ENCODE data around the gene C6orf52.

Gene C6orf52

DNA sequence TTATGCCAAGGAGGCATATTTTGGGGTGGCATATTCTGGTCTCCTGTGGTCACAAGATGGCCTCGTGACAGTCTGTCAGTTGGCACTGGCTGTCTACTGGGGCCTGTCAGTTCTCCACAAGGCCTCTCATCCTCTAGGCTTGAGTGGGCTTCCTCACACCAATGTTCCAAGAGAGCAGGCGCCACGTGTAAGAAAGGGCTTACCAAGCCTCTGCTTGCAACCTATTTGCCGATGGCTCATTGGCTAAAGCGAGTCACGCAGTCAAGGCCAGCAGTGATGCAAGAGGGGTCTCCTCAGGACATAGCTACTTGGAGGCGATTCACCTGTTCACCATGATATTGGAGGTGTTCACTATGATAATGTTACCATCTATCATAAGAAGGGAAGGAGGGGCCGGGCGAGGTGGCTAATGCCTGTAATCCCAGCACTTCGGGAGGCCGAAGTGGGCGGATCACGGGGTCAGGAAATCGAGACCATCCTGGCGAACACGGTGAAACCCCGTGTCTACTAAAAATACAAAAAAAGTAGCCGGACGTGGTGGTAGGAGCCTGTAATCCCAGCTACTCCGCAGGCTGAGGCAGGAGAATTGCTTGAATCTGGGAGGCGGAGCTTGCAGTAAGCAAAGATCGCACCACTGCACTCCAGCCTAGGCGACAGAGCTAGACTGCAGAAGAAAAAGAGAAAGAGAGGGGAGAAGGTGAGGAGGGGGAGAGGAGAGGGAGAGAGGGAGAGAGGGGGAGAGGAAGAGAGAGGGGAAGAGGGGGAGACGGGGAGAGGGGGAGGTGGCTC, 35.3 kb downstream of the C6orf52 start:
- DNase-seq (ENCODE audit: low read depth in 2 of 3, low spot score in 2 of 3): no peak

DNA sequence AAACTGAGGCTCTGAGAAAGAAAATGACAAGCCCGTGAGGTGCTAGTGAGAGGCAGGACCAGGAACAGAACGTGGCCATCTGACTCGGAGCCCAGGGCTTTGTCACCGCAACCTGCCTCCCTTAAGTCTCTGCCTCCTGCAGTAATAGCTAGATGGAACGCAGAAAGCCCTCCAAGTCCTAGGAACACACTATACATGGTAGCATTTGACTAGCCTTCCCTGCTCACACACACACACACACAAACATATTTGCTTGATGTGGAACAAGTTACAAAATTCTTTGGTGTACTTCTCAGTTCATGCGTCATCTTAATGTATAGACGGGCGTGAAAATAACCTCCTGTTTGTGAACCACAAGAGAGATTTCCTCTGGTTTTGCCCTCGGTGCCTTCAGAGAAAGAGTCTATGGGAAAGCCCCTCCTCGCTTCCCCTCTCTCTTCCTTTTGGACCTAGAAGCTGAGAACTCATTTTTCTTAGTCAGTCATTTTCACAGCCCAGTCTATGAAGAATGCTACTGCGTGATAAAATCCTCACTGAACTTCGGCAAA, 38.8 kb downstream of the C6orf52 start:
- DNase-seq (ENCODE audit: low read depth in 2 of 3, low spot score in 2 of 3): no peak

DNA sequence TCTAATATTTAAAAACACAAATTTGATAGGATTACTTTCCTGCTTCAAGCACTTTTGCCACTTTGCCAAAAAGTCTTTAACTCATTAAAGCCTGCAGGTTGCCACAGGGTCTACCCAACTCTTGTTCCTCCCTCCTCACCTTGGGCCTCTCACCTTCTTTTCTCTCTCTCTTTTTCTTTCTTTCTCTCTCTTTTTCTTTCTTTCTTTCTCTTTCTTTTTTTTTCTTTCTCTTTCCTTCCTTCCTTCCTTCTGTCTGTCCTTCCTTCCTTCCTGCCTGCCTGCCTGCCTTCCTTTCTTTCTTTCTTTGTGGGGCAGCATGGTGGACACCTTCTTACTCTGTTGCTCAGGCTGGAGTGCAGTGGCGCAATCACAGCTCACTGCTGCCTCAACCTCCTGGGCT, 50.2 kb downstream of the C6orf52 start:
- no peak for DNase-seq (ENCODE audit: low read depth in 2 of 3, low spot score in 2 of 3)

DNA sequence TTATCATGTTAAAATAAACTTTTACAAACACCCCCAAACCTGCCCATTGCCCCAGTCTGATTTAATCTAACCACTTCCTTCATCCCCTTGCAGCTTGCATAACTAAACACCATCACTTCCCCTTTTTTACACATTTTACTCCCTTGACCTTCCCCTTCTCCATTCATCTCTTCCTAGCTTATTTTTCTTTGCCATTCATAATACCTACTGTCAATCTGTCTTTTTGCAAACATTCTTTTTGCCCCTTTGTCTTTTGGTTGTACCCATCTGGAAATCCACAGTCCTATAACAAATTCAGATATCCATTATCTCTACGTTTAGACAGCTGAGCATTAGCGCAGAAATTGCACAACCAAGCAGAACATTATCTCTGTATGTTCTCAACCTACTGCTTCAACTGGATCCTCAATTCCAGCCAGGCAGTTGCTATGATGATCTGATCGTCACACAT, 51.2 kb downstream of the C6orf52 start:
- no peak for DNase-seq (ENCODE audit: low read depth in 2 of 3, low spot score in 2 of 3)

DNA sequence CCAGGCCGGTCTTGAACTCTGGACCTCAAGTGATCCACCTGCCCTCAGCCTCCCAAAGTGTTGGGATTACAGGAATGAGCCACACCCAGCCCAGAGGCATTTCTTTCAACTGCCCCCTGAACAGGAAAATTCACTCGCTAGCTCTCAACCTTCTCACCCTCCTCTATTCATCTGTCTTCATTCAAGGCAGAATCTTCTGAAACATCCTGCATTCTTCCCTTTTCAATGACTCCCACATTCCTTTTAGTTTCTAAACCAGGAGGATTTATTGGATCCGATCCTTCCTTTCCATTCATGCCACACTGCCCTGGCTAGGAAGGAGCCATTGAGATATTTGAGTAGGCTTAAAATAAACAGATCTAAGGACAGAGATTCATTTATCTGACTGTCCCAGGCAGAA, 52.9 kb downstream of the C6orf52 start:
- DNase-seq (ENCODE audit: low read depth in 2 of 3, low spot score in 2 of 3): no peak

DNA sequence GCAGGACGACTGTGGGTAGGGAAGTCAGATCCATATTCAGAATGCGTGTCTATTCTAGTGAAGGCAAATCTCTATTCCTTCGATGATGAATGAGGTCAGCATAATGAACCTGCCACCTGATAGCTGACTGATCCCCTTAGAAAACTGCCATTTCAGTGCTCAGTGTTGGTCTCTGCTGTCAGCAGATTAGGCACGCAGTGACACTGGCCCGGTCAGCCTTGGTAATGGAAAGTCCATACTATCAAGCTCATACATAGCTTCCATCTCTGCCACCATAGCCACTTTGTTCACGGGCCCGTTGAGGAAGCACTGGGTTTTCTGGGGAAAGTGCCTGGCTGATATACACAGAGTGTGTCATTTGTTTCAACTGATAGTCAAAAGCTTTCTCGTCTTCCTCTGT, 54.0 kb downstream of the C6orf52 start:
- no peak for DNase-seq (ENCODE audit: low read depth in 2 of 3, low spot score in 2 of 3)

DNA sequence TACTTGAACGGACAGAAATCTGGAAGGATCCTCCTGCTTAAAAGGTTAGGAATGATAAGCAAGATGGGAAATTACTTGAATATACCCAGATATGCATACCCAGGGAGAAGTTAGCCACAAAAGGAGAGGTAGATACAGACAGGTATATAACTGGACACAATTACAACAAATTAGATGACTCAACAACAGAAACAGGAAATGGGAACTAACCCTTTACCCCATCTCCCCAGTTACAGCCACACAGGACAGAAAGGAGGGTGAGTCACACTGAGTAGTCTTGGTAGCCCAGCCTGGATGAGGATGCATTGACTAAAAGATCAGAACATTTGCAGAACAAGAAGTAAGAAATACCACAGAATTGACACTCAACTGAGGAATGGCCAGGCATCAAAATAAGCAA, 61.2 kb downstream of the C6orf52 start:
- no peak for DNase-seq (ENCODE audit: low read depth in 2 of 3, low spot score in 2 of 3)

DNA sequence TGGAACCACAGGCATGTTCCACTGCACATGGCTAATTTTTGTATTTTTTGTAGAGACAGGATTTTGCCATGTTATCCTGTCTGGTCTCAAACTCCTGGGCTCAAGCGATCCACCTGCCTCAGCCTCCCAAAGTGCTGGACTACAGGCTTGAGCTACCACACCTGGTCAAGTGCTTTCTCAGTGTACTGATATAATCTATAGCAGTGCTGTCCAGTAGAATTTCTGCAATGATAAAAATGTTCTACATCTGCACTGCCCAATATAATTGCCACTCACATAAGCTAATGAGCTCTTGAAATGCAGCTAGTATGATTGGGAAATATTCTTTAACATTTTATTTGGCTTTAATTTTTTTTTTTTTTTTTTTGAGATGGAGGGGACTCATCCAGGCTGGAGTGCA, 64.2 kb downstream of the C6orf52 start:
- no peak for DNase-seq (ENCODE audit: low read depth in 2 of 3, low spot score in 2 of 3)

DNA sequence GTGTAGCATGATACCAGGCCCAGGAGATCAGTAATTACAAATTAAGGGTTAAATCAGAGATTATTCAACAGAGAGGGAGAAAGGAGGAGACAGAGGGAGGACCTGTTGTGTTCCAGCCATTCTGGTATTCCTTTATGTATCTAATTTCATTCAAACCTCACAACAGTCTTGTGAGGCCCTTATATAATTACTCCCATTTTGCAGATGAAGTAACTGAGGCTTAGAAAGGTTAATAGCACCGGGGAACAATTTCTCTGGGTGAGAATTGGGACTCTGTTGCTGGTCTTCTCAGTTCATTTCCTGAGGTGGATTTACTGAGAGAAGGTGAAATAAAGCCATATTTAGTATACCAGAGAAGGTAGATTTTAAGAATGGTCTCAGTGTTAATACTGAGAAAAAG, 66.6 kb downstream of the C6orf52 start:
- DNase-seq (ENCODE audit: low read depth in 2 of 3, low spot score in 2 of 3): no peak

DNA sequence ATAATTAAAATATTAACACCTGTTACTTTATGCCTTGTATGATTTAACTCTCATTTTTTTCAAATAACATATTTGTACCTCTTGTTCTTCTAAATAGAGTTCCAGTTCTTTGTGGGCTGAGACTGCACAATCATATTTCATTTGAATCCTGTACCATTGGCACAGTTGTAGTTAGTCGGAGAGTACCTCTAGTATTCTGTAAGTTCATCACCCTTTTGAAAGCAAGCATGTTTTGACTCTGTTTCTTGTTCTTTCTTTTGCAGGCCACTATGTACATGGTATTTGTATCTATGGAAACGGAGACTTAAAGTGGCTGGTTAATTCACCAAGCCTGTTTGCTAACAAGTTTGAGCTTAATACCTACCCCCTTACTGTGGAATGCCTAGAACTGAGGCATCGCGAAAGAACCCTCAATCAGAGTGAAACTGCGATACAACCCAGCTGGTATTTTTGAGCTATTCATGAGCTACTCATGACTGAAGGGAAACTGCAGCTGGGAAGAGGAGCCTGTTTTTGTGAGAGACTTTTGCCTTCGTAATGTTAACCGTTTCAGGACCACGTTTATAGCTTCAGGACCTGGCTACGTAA, 68.2 kb downstream of the C6orf52 start:
- no peak for DNase-seq (ENCODE audit: low read depth in 2 of 3, low spot score in 2 of 3)

DNA sequence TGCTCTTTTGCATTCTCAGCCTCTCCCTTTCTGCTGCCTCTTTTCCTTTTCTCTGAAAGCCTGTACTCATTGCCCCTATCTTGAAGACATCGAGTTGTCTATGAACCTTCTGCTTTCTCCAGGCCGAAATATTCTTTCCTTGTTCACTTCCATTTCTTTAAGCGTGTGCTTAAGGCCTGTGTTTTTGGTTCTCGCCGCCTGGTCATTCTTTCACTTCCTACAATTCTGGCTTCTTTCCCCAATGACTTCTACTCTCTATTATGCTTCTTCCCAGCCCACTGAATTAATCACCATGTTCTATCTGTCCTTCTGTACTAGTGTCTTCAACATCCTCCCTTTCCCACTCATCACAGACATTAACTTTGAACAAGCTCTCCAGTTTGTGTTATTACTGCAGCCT, 69.6 kb downstream of the C6orf52 start:
- no peak for DNase-seq (ENCODE audit: low read depth in 2 of 3, low spot score in 2 of 3)

DNA sequence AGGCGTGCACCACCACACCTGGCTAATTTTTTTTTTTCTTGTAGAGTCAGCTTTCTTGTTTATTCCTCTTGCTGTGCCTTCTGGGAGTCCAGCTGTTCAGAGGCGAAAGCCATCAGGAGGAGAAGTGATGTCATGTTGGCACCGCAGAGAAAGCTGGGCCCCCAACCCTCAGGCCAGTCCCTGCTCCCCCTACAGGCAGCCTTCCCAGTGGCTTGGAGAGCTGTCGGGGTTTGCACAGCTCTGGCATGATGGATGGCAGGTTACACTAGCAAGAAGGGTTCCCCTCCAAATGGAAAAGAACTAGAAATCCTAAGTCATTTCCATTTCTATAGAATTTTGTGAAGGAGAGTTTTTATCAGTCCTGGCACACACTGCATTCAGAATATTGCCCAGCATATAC, 72.6 kb downstream of the C6orf52 start:
- no peak for DNase-seq (ENCODE audit: low read depth in 2 of 3, low spot score in 2 of 3)

Data from activated CD8-positive, alpha-beta memory T cell treated with anti-CD3 and anti-CD28 coated beads for 48 hours (primary cell).